PC-9 (cell line): ENCODE data around the gene SEC22A. TPM values are rescaled to one million over a fixed set of nuclear protein-coding genes. Genes with fewer than 3 reads are reported as not detected.

Source experiments
- BruUV-seq: library from RNA; stranded (reverse); fragments of 400-500 nt; replicated peaks from 2 replicates; lab custom pipeline; 2021; lab: Mats Ljungman, UMichigan
- CTCF ChIA-PET: fragments of 300-600 bp; sonication (Branson Sonifier 250); formaldehyde crosslinking; loops from one replicate; lab custom pipeline; 2022; ENCODE audit warnings: antibody characterized with exemption; lab: Charles Lee
- POLR2A ChIA-PET: fragments of 300-600 bp; sonication (Branson Sonifier 250); formaldehyde crosslinking; loops from one replicate; lab custom pipeline; 2022; ENCODE audit warnings: antibody characterized with exemption; ENCODE audit not compliant: unreplicated experiment; lab: Charles Lee
- DNase-seq, 2 experiments: peaks; one replicate each; pipeline versions ENCODE4 v3.0.0 to v3.0.0-alpha.2; 2015 to 2022; ENCODE audit warnings: mixed read lengths in 1 of 2
- H2AFZ ChIP-seq: fragments of 200-600 bp; sonication (generic); 2 replicates; pipeline ENCODE4 v1.8.1; 2017; ENCODE audit warnings: antibody characterized with exemption
- H3F3A ChIP-seq: fragments of 200-600 bp; sonication (generic); 2 replicates; pipeline ENCODE4 v1.8.1; 2017; ENCODE audit warnings: antibody characterized with exemption, mild to moderate bottlenecking, low read depth; ENCODE audit not compliant: insufficient read depth
- H3K27ac ChIP-seq: fragments of 200-600 bp; sonication (generic); 2 replicates; pipeline ENCODE4 v1.6.1; 2016; ENCODE audit warnings: mixed run types
- H3K27me3 ChIP-seq: fragments of 200-600 bp; sonication (generic); 2 replicates; pipeline ENCODE4 v1.6.1; 2016; ENCODE audit warnings: low read depth, mixed run types; ENCODE audit not compliant: insufficient read depth
- H3K36me3 ChIP-seq: fragments of 200-600 bp; sonication (generic); 2 replicates; pipeline ENCODE4 v1.6.1; 2016; ENCODE audit warnings: low read depth, mixed run types
- H3K4me1 ChIP-seq: fragments of 200-600 bp; sonication (generic); replicated peaks from 2 replicates; pipeline ENCODE4 v1.6.1; 2016; ENCODE audit warnings: mixed run types; ENCODE audit not compliant: insufficient read depth
- H3K4me2 ChIP-seq: fragments of 200-600 bp; sonication (generic); 2 replicates; pipeline ENCODE4 v1.6.1; 2017; ENCODE audit warnings: mixed run types
- H3K4me3 ChIP-seq: fragments of 200-600 bp; sonication (generic); 2 replicates; pipeline ENCODE4 v1.6.1; 2016; ENCODE audit warnings: mixed run types
- H3K79me2 ChIP-seq: fragments of 200-600 bp; sonication (generic); 2 replicates; pipeline ENCODE4 v1.6.1; 2017; ENCODE audit warnings: low read depth, mixed run types
- H3K9me2 ChIP-seq: fragments of 200-600 bp; sonication (generic); 2 replicates; pipeline ENCODE4 v1.8.1; 2017; ENCODE audit warnings: mild to moderate bottlenecking; ENCODE audit not compliant: insufficient read depth
- H3K9me3 ChIP-seq: fragments of 200-600 bp; sonication (generic); 2 replicates; pipeline ENCODE4 v1.8.1; 2016; ENCODE audit warnings: low read depth; ENCODE audit not compliant: insufficient read depth
- H4K20me1 ChIP-seq: fragments of 200-600 bp; sonication (generic); 2 replicates; pipeline ENCODE4 v1.8.1; 2017; ENCODE audit not compliant: insufficient read depth
- CTCF ChIP-seq: fragments of 200-600 bp; sonication (generic); conservative IDR thresholded peaks from 2 replicates; pipeline ENCODE4 v1.6.1; 2017; ENCODE audit warnings: mixed run types, antibody characterized with exemption, mild to moderate bottlenecking, moderate library complexity
- EZH2 ChIP-seq: fragments of 200-600 bp; sonication (generic); IDR thresholded peaks from 2 replicates; pipeline ENCODE4 v1.8.0; 2017; ENCODE audit warnings: antibody characterized with exemption, low read depth
- intact Hi-C: fragments of 100-400 bp; cut with micrococcal nuclease; formaldehyde crosslinking; loops from one replicate; pipeline ENCODE4 v1.10.0; 2022; ENCODE audit not compliant: unreplicated experiment
- total RNA-seq: library from RNA; stranded (reverse); gene quantifications from 2 replicates; pipeline ENCODE4 v1.2.3, GENCODE V29; 2021

Gene SEC22A
- total RNA-seq, 1 experiment from 2014 or later = 20.2 TPM

- intact Hi-C loops = no loop called here
- CTCF ChIA-PET = no interaction called here
- Histone ChIP-seq H3K79me2 (no peaks in the 10 kb centered on the region), H3F3A (no peaks in the 10 kb centered on the region), H3K4me3 (no peak overlapping the region), H3K4me1 (no peaks in the 10 kb centered on the region), H3K9me2 (no peaks in the 10 kb centered on the region), H3K36me3 (no peaks in the 10 kb centered on the region), H3K27ac (no peak overlapping the region), H4K20me1 (no peaks in the 10 kb centered on the region), H3K9me3 (no peaks in the 10 kb centered on the region), H3K27me3 (no peaks in the 10 kb centered on the region), H3K4me2 (no peak overlapping the region), H2AFZ (no peak overlapping the region)
- BruUV-seq = no TSS peak
- no peak for TF ChIP-seq EZH2
- TF ChIP-seq CTCF = no peak
- POLR2A ChIA-PET = no interaction called here
- no peak for DNase-seq
Measured at GRCh38 chr3:123317716-123318115, 116.0 kb downstream of the SEC22A start.

- Histone ChIP-seq H3K79me2 (no peaks in the 10 kb centered on the region), H3K4me3 (no peak overlapping the region), H3K4me1 (no peaks in the 10 kb centered on the region), H3K9me3 (no peaks in the 10 kb centered on the region), H4K20me1 (no peaks in the 10 kb centered on the region), H3F3A (no peaks in the 10 kb centered on the region), H3K9me2 (no peaks in the 10 kb centered on the region), H3K36me3 (no peaks in the 10 kb centered on the region), H3K27me3 (no peaks in the 10 kb centered on the region), H3K27ac (no peak overlapping the region), H3K4me2 (no peak overlapping the region), H2AFZ (no peak overlapping the region)
- ChIA-PET POLR2A (no interaction called here), CTCF (no interaction called here)
- no TSS peak for BruUV-seq
- TF ChIP-seq CTCF (no peak), EZH2 (no peak)
- peak in 1 of 2 experiments; percentile 18 for DNase-seq
- intact Hi-C loops = no loop called here
Measured at GRCh38 chr3:123318374-123318773, 116.6 kb downstream of the SEC22A start.

GRCh38 chr3:123319760-123320159, 118.0 kb downstream of the SEC22A start:
- Histone ChIP-seq H3K9me3 (no peaks in the 10 kb centered on the region), H3K27me3 (no peaks in the 10 kb centered on the region), H3K9me2 (no peaks in the 10 kb centered on the region), H4K20me1 (no peaks in the 10 kb centered on the region), H3K4me3 (no peak overlapping the region), H3K4me2 (no peak overlapping the region), H3K79me2 (no peaks in the 10 kb centered on the region), H3K4me1 (no peaks in the 10 kb centered on the region), H3K36me3 (no peaks in the 10 kb centered on the region), H3K27ac (no peak overlapping the region), H3F3A (no peaks in the 10 kb centered on the region), H2AFZ (no peak overlapping the region)
- no peak for DNase-seq
- TF ChIP-seq EZH2 = no peak
- intact Hi-C loops = loop anchor here (10.0 kb wide), 2 partner anchors 405 to 1235 kb away; no protein-coding TSS in a partner anchor
- POLR2A ChIA-PET = interaction anchor here (0.6 kb wide), 1 partner anchor 194 kb away, joined by 7 read pairs; no protein-coding TSS in a partner anchor
- no TSS peak for BruUV-seq
- CTCF ChIA-PET = no interaction called here

GRCh38 chr3:123320221-123320620, 118.5 kb downstream of the SEC22A start:
- BruUV-seq = no TSS peak
- H2AFZ ChIP-seq = no peak overlapping the region
- no peaks in the 10 kb centered on the region for H3F3A ChIP-seq
- CTCF ChIA-PET = no interaction called here
- H3K4me2 ChIP-seq = no peak overlapping the region
- no peaks in the 10 kb centered on the region for H3K4me1 ChIP-seq
- H3K36me3 ChIP-seq = no peaks in the 10 kb centered on the region
- no peak for DNase-seq
- POLR2A ChIA-PET = interaction anchor here (0.6 kb wide), 1 partner anchor 194 kb away, joined by 7 read pairs; no protein-coding TSS in a partner anchor
- no peaks in the 10 kb centered on the region for H3K9me3 ChIP-seq
- intact Hi-C loops = loop anchor here (10.0 kb wide), 2 partner anchors 405 to 1235 kb away; no protein-coding TSS in a partner anchor
- no peaks in the 10 kb centered on the region for H3K79me2 ChIP-seq
- no peaks in the 10 kb centered on the region for H3K27me3 ChIP-seq
- H4K20me1 ChIP-seq = no peaks in the 10 kb centered on the region
- no peak for TF ChIP-seq CTCF
- H3K9me2 ChIP-seq = no peaks in the 10 kb centered on the region
- H3K27ac ChIP-seq = no peak overlapping the region
- no peak overlapping the region for H3K4me3 ChIP-seq
